ENCODE data around the gene GAP43.

Gene GAP43

GRCh38 chr3:115709931-115710330 is 86.6 kb downstream of the GAP43 start:
- Histone ChIP-seq H3F3A (ENCODE audit: control insufficient read depth, insufficient read depth) (no peaks in the 10 kb centered on the region), H3K4me2 (ENCODE audit: low read length) (no peak overlapping the region), H3K4me1 (ENCODE audit: control insufficient read depth, low read length) (no peaks in the 10 kb centered on the region), H3K79me2 (ENCODE audit: control insufficient read depth, low read length) (no peaks in the 10 kb centered on the region), H3K36me3 (ENCODE audit: control insufficient read depth, low read length) (no peaks in the 10 kb centered on the region), H3K4me3 (ENCODE audit: low read length) (no peak overlapping the region), H3K27ac (ENCODE audit: low read depth, low read length) (no peak overlapping the region), H3K9me2 (replicated peaks; ENCODE audit: control insufficient read depth, low read length) (no peaks in the 10 kb centered on the region), H4K20me1 (ENCODE audit: control insufficient read depth, insufficient read depth, low read depth, low read length) (no peaks in the 10 kb centered on the region), H3K27me3 (ENCODE audit: control insufficient read depth, low read length) (0 out of 2 replicates have a peak, but pooled peaks cover 7% of the 10 kb centered on the region), H3K9me3 (ENCODE audit: control insufficient read depth, insufficient read depth, low read length) (no peaks in the 10 kb centered on the region)
- no peak for TF ChIP-seq EZH2phosphoT487 (IDR thresholded peaks at IDR 0.05; ENCODE audit: borderline replicate concordance, low read length)
- no peak for TF ChIP-seq CTCF (IDR thresholded peaks at IDR 0.05; ENCODE audit: low read depth, low read length, poor library complexity, severe bottlenecking)

DNA sequence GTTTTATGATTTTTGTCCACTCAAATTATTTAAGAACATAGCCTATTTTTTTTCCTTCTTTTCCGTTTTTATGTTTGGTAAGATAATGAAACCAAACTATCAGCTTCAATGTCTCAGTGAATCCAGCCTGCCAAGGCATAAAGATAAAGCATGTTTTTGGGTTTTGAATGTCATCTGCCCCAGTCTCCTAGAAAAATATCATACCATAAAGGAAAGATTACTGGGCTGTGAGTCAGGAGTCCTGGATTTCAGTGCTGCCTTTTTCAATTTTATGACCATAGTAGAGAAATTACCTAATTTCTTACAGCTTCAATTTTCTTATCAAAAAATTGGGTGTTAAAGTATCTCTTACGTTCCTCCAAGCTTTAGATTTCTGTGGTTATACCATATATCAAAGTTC is 87.5 kb downstream of the GAP43 start:
- Histone ChIP-seq H3K4me2 (ENCODE audit: low read length) (no peak overlapping the region), H3K9me3 (ENCODE audit: control insufficient read depth, insufficient read depth, low read length) (no peaks in the 10 kb centered on the region), H3K9me2 (replicated peaks; ENCODE audit: control insufficient read depth, low read length) (no peaks in the 10 kb centered on the region), H3K27ac (ENCODE audit: low read depth, low read length) (no peak overlapping the region), H3K27me3 (ENCODE audit: control insufficient read depth, low read length) (0 out of 2 replicates have a peak, but pooled peaks cover 7% of the 10 kb centered on the region), H3K4me3 (ENCODE audit: low read length) (no peak overlapping the region), H3K79me2 (ENCODE audit: control insufficient read depth, low read length) (no peaks in the 10 kb centered on the region), H3K36me3 (ENCODE audit: control insufficient read depth, low read length) (no peaks in the 10 kb centered on the region), H4K20me1 (ENCODE audit: control insufficient read depth, insufficient read depth, low read depth, low read length) (no peaks in the 10 kb centered on the region), H3K4me1 (ENCODE audit: control insufficient read depth, low read length) (no peaks in the 10 kb centered on the region), H3F3A (ENCODE audit: control insufficient read depth, insufficient read depth) (no peaks in the 10 kb centered on the region)
- TF ChIP-seq EZH2phosphoT487 (IDR thresholded peaks at IDR 0.05; ENCODE audit: borderline replicate concordance, low read length), result no peak

DNA sequence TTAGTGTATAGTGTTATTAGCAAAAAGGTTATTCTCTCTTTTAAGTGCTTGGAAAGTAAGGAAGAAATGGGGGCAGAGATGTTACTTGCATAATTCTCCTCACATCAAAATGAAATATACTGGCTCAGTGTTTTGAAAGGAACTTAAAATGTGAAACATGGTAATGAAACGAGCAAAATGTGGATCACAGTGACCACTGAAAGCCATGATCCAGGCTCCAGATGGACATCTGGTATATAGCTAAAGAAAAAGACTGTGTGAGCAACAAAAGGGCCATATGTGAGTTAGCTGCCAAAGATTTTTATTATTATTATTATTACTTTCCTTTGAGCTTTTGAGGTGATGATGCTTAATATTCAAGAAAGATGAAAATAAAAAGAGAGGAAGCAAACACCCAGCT is 89.6 kb downstream of the GAP43 start:
- Histone ChIP-seq H3K36me3 (ENCODE audit: control insufficient read depth, low read length) (no peaks in the 10 kb centered on the region), H3K9me3 (ENCODE audit: control insufficient read depth, insufficient read depth, low read length) (no peaks in the 10 kb centered on the region), H3K4me3 (ENCODE audit: low read length) (no peak overlapping the region), H3K4me2 (ENCODE audit: low read length) (no peak overlapping the region), H3K4me1 (ENCODE audit: control insufficient read depth, low read length) (no peaks in the 10 kb centered on the region), H3K27me3 (ENCODE audit: control insufficient read depth, low read length) (0 out of 2 replicates have a peak, but pooled peaks cover 7% of the 10 kb centered on the region), H3K27ac (ENCODE audit: low read depth, low read length) (no peak overlapping the region), H3K79me2 (ENCODE audit: control insufficient read depth, low read length) (no peaks in the 10 kb centered on the region), H3F3A (ENCODE audit: control insufficient read depth, insufficient read depth) (no peaks in the 10 kb centered on the region), H4K20me1 (ENCODE audit: control insufficient read depth, insufficient read depth, low read depth, low read length) (no peaks in the 10 kb centered on the region), H3K9me2 (replicated peaks; ENCODE audit: control insufficient read depth, low read length) (no peaks in the 10 kb centered on the region)
- TF ChIP-seq EZH2phosphoT487 (IDR thresholded peaks at IDR 0.05; ENCODE audit: borderline replicate concordance, low read length) (no peak), CTCF (IDR thresholded peaks at IDR 0.05; ENCODE audit: low read depth, low read length, poor library complexity, severe bottlenecking) (no peak)

DNA sequence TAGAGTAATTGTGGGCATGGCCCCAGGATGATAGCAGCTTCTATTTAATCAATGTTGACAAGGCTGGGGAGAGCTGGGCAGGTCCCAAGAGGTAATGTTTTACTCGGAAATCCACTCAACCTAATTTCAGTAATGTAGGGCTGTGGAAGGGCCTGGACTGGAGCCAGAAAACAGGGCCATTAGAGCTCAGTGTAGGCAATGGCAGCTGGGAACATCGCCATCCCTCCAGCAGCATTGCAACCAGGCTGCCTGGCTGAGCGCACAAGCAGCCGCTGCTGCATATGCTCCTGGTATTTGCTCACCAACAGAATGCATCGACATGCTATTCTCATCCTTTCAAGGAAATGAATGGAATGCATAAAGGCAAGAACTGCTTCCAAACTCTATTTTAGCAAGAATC is 90.0 kb downstream of the GAP43 start:
- no peaks in the 10 kb centered on the region for H4K20me1 ChIP-seq (ENCODE audit: control insufficient read depth, insufficient read depth, low read depth, low read length)
- no peaks in the 10 kb centered on the region for H3K4me1 ChIP-seq (ENCODE audit: control insufficient read depth, low read length)
- no peaks in the 10 kb centered on the region for H3K9me2 ChIP-seq (replicated peaks; ENCODE audit: control insufficient read depth, low read length)
- no peaks in the 10 kb centered on the region for H3K36me3 ChIP-seq (ENCODE audit: control insufficient read depth, low read length)
- TF ChIP-seq CTCF (IDR thresholded peaks at IDR 0.05; ENCODE audit: low read depth, low read length, poor library complexity, severe bottlenecking) (no peak), EZH2phosphoT487 (IDR thresholded peaks at IDR 0.05; ENCODE audit: borderline replicate concordance, low read length) (no peak)
- H3K4me3 ChIP-seq (ENCODE audit: low read length), result no peak overlapping the region
- no peak overlapping the region for H3K4me2 ChIP-seq (ENCODE audit: low read length)
- no peak overlapping the region for H3K27ac ChIP-seq (ENCODE audit: low read depth, low read length)
- no peaks in the 10 kb centered on the region for H3K79me2 ChIP-seq (ENCODE audit: control insufficient read depth, low read length)
- H3K27me3 ChIP-seq (ENCODE audit: control insufficient read depth, low read length), result 0 out of 2 replicates have a peak, but pooled peaks cover 7% of the 10 kb centered on the region
- no peaks in the 10 kb centered on the region for H3K9me3 ChIP-seq (ENCODE audit: control insufficient read depth, insufficient read depth, low read length)
- no peaks in the 10 kb centered on the region for H3F3A ChIP-seq (ENCODE audit: control insufficient read depth, insufficient read depth)
